HepG2 (cell line): Measurements from ENCODE around the gene TRABD. TPM values are rescaled to one million over a fixed set of nuclear protein-coding genes. Genes with fewer than 3 reads are reported as not detected.

Source experiments
- ATAC-seq: fragments of 200-7000 bp; cut with Tn5 transposase; 3 replicates; pipeline ENCODE4 v1.9.1; 2020; ENCODE audit warnings: mild to moderate bottlenecking, moderate library complexity
- BruUV-seq: library from RNA; stranded (reverse); fragments of 400-500 nt; replicated peaks from 2 replicates; lab custom pipeline; 2021; lab: Mats Ljungman, UMichigan
- CTCF ChIA-PET: fragments of 300-600 bp; formaldehyde crosslinking; extraction: SDS; loops from one replicate; lab custom pipeline; 2021; ENCODE audit warnings: low total read pairs, inconsistent platforms, low intra/inter-chr PET ratio; lab: Yijun Ruan, JAX
- POLR2A ChIA-PET: fragments of 350-600 bp; sonication (Branson Sonifier 250); formaldehyde crosslinking; loops from one replicate; lab custom pipeline; 2020; ENCODE audit warnings: antibody characterized with exemption, inconsistent platforms; lab: Yijun Ruan, JAX
- DNase-seq: peaks from one replicate; pipeline ENCODE4 v3.0.0-alpha.2; 2015; ENCODE audit warnings: low spot score
- FAIRE-seq: peaks from 3 replicates; lab custom pipeline; 2011; peaks lifted over from hg19 to GRCh38; lab: Jason Lieb, UNC
- H2AFZ ChIP-seq: one replicate; pipeline ENCODE4 v1.6.1; 2011; ENCODE audit warnings: low read length, inconsistent platforms
- H3K27ac ChIP-seq: fragments of 300-600 bp; 3 replicates; pipeline ENCODE4 v1.8.0; 2011; ENCODE audit warnings: mixed run types, mild to moderate bottlenecking, mixed read lengths, low read length, inconsistent platforms; ENCODE audit not compliant: insufficient read depth; ENCODE audit errors: extremely low read length
- H3K27me3 ChIP-seq, 2 experiments: fragments of 200-600 bp in 1 of 2; 2 replicates in 1 of 2; 3 replicates in 1 of 2; pipeline versions ENCODE4 v1.6.0 to v1.8.0; 2011; ENCODE audit warnings: low read length in 2 of 2, mild to moderate bottlenecking in 2 of 2, moderate library complexity in 2 of 2, inconsistent platforms in 1 of 2; ENCODE audit not compliant: insufficient read depth in 2 of 2, control insufficient read depth in 1 of 2
- H3K36me3 ChIP-seq, 2 experiments: fragments of 200-600 bp in 1 of 2; replicated peaks in 1 of 2; 2 replicates in 1 of 2; 3 replicates in 1 of 2; pipeline versions ENCODE4 v1.5.1 to v1.8.0; 2011; ENCODE audit warnings: low read length in 2 of 2, inconsistent platforms in 1 of 2; ENCODE audit not compliant: insufficient read depth in 2 of 2, control insufficient read depth in 1 of 2
- H3K4me1 ChIP-seq: 2 replicates; pipeline ENCODE4 v1.5.1; 2012; ENCODE audit warnings: low read length, inconsistent platforms; ENCODE audit not compliant: insufficient read depth
- H3K4me2 ChIP-seq: 2 replicates; pipeline ENCODE4 v1.6.0; 2011; ENCODE audit warnings: low read depth, low read length, inconsistent platforms
- H3K4me3 ChIP-seq, 3 experiments: fragments of 200-600 bp in 1 of 3; sonication (generic), shearing (Covaris generic) in 1 of 3; replicated peaks in 1 of 3; 2 replicates each; pipeline ENCODE4 v1.5.1; 2011 to 2016; ENCODE audit warnings: low read length in 3 of 3, inconsistent platforms in 2 of 3, low read depth in 2 of 3, mild to moderate bottlenecking in 2 of 3, control low read depth in 1 of 3, mixed read lengths in 1 of 3; ENCODE audit not compliant: insufficient read depth in 1 of 3
- H3K79me2 ChIP-seq: one replicate; pipeline ENCODE4 v1.6.1; 2011; ENCODE audit warnings: low read length, inconsistent platforms; ENCODE audit not compliant: insufficient read depth
- H3K9ac ChIP-seq: 2 replicates; pipeline ENCODE4 v1.6.0; 2011; ENCODE audit warnings: mild to moderate bottlenecking, low read depth, low read length, inconsistent platforms; ENCODE audit not compliant: insufficient read depth
- H3K9me3 ChIP-seq: 2 replicates; pipeline ENCODE4 v1.5.1; 2012; ENCODE audit warnings: mild to moderate bottlenecking, low read length
- H4K20me1 ChIP-seq: 2 replicates; pipeline ENCODE4 v1.6.0; 2011; ENCODE audit warnings: inconsistent platforms, mild to moderate bottlenecking, low read length, moderate library complexity; ENCODE audit not compliant: insufficient read depth
- AGO2 ChIP-seq: fragments of 200-400 bp; formaldehyde crosslinking; optimal IDR thresholded peaks from 2 replicates; pipeline ENCODE3; 2017; ENCODE audit warnings: mild to moderate bottlenecking, low read depth, low read length, moderate library complexity
- AHDC1 ChIP-seq: sonication (generic); formaldehyde crosslinking; IDR thresholded peaks from 2 replicates; pipeline ENCODE4 v1.5.1; 2020; ENCODE audit warnings: mild to moderate bottlenecking, missing genetic modification reagents, borderline replicate concordance
- NR2F6 ChIP-seq, 2 experiments: IDR thresholded peaks; 2 replicates each; pipeline ENCODE4 v1.6.1; 2016; ENCODE audit warnings: antibody characterized with exemption in 1 of 2, mild to moderate bottlenecking in 1 of 2
- POLR2AphosphoS2 ChIP-seq: IDR thresholded peaks from 2 replicates; pipeline ENCODE4 v1.6.1; 2011; ENCODE audit warnings: low read depth, low read length, improper control_type of control experiment
- POLR2G ChIP-seq: fragments of 200-400 bp; formaldehyde crosslinking; IDR thresholded peaks from 2 replicates; pipeline ENCODE4 v1.6.1; 2018; ENCODE audit warnings: mild to moderate bottlenecking, low read depth, low read length, moderate library complexity
- RBFOX2 ChIP-seq: fragments of 200-400 bp; formaldehyde crosslinking; IDR thresholded peaks from 2 replicates; pipeline ENCODE4 v1.6.1; 2017; ENCODE audit warnings: low read depth, mild to moderate bottlenecking, low read length
- RFX3 ChIP-seq: IDR thresholded peaks from 2 replicates; pipeline ENCODE4 v1.6.1; 2016; ENCODE audit warnings: missing biosample characterization, missing genetic modification reagents
- SMAD9 ChIP-seq: sonication (generic); formaldehyde crosslinking; IDR thresholded peaks from 2 replicates; pipeline ENCODE4 v1.5.1; 2020; ENCODE audit warnings: mild to moderate bottlenecking, missing genetic modification reagents
- STAT5B ChIP-seq: sonication (generic); formaldehyde crosslinking; IDR thresholded peaks from 2 replicates; pipeline ENCODE4 v1.4.0; 2020; ENCODE audit warnings: missing genetic modification reagents
- ZXDC ChIP-seq: sonication (generic); formaldehyde crosslinking; IDR thresholded peaks from 2 replicates; pipeline ENCODE4 v1.5.0; 2020; ENCODE audit warnings: mild to moderate bottlenecking, missing genetic modification reagents
- WGBS: methylation state at CpG from one replicate; pipeline ENCODE4 v1.1.6; 2017; ENCODE audit warnings: low lambda C conversion rate; 5-methylcytosine and 5-hydroxymethylcytosine counted together
- in situ Hi-C: cut with HindIII; loops from 2 replicates; pipeline ENCODE4 v1.10.0; 2017; ENCODE audit warnings: low pct_unique_long_range_greater_than_20kb; ENCODE audit not compliant: extremely low pct_ligation_motif_present
- intact Hi-C: fragments of 100-400 bp; cut with micrococcal nuclease; formaldehyde crosslinking; loops from one replicate; pipeline ENCODE4 v1.10.0; 2022; ENCODE audit not compliant: unreplicated experiment
- polyA plus RNA-seq, 8 experiments: library from polyadenylated mRNA; depleted of rRNA in 3 of 8; stranded (reverse) in 7 of 8; unstranded in 1 of 8; fragments of >200 nt; fragmentation: Illumina TruSeq in 4 of 8; extraction: Trizol in 4 of 8; gene quantifications; 2 replicates each; pipeline versions ENCODE4 v1.2.1 to v1.2.3, GENCODE V29; 2011 to 2016; ENCODE audit warnings: low read depth in 4 of 8, missing spikeins in 1 of 8, mixed read lengths in 1 of 8; ENCODE audit not compliant: insufficient read depth in 1 of 8
- total RNA-seq, 5 experiments: library from RNA; depleted of rRNA; stranded (reverse); fragments of >200 nt; fragmentation: Illumina TruSeq; extraction: Trizol; gene quantifications; 2 replicates each; pipeline ENCODE4 v1.2.3, GENCODE V29; 2016; ENCODE audit warnings: low read depth in 1 of 5
- TF ChIP-seq, protein P1 (sequence below): IDR thresholded peaks from 2 replicates; pipeline ENCODE4 v1.6.1; 2012; ENCODE audit warnings: low read depth, low read length, improper control_type of control experiment

Gene TRABD
- total and polyA plus RNA-seq, 2 of the 13 experiments (the other 11 are each of a cell fraction or from before 2014, with no cell fraction given) = 21.5 to 28.9 TPM

DNA sequence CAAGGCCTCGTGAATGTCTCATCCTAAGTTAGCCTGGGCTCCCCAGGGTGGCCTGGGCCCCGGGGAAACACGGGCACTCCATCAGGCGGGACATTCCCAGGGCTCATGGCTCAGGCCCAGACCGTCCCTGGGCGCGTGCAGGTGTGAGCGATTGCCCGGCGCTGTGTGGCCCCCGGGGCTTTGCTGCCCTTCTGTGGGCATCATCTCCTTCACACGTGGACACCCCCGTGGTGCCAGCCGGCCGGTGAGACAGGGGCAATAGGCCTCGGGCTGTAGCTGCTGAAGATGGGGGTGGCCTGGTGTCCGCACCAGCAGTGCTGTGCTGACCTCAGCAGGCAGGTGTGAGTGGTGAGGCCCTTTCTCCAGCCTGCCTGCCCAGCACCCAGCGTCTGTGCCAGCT is 10.5 kb downstream of the TRABD start:
- ATAC-seq = no peak
- no TSS peak for BruUV-seq
- Histone ChIP-seq H3K27ac (no peak overlapping the region), H4K20me1 (no peaks in the 10 kb centered on the region), H3K79me2 (peaks cover 2% of the 10 kb centered on the region), H3K4me3 (no peak overlapping the region), H3K4me1 (peaks cover 9% of the 10 kb centered on the region), H2AFZ (no peak overlapping the region), H3K9ac (no peak overlapping the region), H3K9me3 (no peaks in the 10 kb centered on the region), H3K4me2 (no peak overlapping the region), H3K27me3 (no peaks in the 10 kb centered on the region), H3K36me3 (peaks cover 19 to 21% of the 10 kb centered on the region in 2 experiments; a peak in 4 of 5 replicates)
- ChIA-PET CTCF (no interaction called here), POLR2A (interaction anchor here (1.0 kb wide), 1 partner anchor 9 kb away, joined by 3 read pairs; no protein-coding TSS in a partner anchor)
- 100% methylated on average over 1 of the region's 18 CpGs for WGBS
- in situ Hi-C loops (no loop called here), intact Hi-C loops (no loop called here)
- no peak for FAIRE-seq
- DNase-seq = no peak
- TF ChIP-seq RFX3 (CRISPR knock-in tag) (no peak), AGO2 (peak; percentile 80), ZXDC (no peak), POLR2G (peak; percentile 22; the same call in 1 of the 2 replicates), STAT5B (CRISPR knock-in tag) (no peak), POLR2AphosphoS2 (no peak), SMAD9 (CRISPR knock-in tag) (no peak), RBFOX2 (peak; percentile 39; the same call in 1 of the 2 replicates), NR2F6 (IDR thresholded peaks at IDR 0.05) (no peak), NR2F6 (CRISPR knock-in tag; IDR thresholded peaks at IDR 0.05) (no peak), AHDC1 (CRISPR knock-in tag) (no peak)
- TF ChIP-seq, protein P1, sequence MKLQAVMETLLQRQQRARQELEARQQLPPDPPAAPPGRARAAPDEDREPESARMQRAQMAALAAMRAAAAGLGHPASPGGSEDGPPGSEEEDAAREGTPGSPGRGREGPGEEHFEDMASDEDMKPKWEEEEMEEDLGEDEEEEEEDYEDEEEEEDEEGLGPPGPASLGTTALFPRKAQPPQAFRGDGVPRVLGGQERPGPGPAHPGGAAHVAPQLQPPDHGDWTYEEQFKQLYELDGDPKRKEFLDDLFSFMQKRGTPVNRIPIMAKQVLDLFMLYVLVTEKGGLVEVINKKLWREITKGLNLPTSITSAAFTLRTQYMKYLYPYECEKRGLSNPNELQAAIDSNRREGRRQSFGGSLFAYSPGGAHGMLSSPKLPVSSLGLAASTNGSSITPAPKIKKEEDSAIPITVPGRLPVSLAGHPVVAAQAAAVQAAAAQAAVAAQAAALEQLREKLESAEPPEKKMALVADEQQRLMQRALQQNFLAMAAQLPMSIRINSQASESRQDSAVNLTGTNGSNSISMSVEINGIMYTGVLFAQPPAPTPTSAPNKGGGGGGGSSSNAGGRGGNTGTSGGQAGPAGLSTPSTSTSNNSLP = no peak
